Cardiac septum (tissue), 1 donor: ENCODE data around the gene ACYP1. TPM values are rescaled to one million over a fixed set of nuclear protein-coding genes. Genes with fewer than 3 reads are reported as not detected.
A peak's percentile ranks its signal among the peaks of the same experiment; 100 is the strongest.

ENCODE experiments used
- DNase-seq: peaks from one replicate; pipeline ENCODE4 v3.0.0-alpha.2; 2020; ENCODE audit warnings: low spot score
- intact Hi-C: fragments of 100-400 bp; cut with DNase I; formaldehyde crosslinking; loops from one replicate; pipeline ENCODE4 v1.14.0; 2022
- total RNA-seq: library from RNA; stranded (reverse); fragmentation: NEBNext Ultra II Directional; extraction: Animal tissue kit (Norgen Biotek cat#: 25700); gene quantifications from one replicate; pipeline ENCODE4 v1.2.1, GENCODE V29; 2021
- donor health status: DM: no; HTN: no; CAD: no.

The ACYP1 gene
- total RNA-seq, 1 donor from 2014 or later, result 12.2 TPM

- DNase-seq, result no peak
Observed at GRCh38 chr14:75046275-75046674, 17.5 kb downstream of the ACYP1 start.

GRCh38 chr14:75044752-75045151 is 19.1 kb downstream of the ACYP1 start:
- DNase-seq, result no peak
- intact Hi-C loops, result no loop called here

More at GRCh38 chr14:75046275-75046674, 17.5 kb downstream of the ACYP1 start:
- intact Hi-C loops, result no loop called here

GRCh38 chr14:75044322-75044721 is 19.5 kb downstream of the ACYP1 start:
- intact Hi-C loops, result no loop called here
- no peak for DNase-seq

- intact Hi-C loops, result no loop called here
- DNase-seq, result no peak
Observed at GRCh38 chr14:75042035-75042434, 21.8 kb downstream of the ACYP1 start.

GRCh38 chr14:75041613-75042012 is 22.2 kb downstream of the ACYP1 start:
- no peak for DNase-seq
- intact Hi-C loops, result no loop called here

- no peak for DNase-seq
- intact Hi-C loops, result no loop called here
Observed at GRCh38 chr14:75040959-75041358, 22.9 kb downstream of the ACYP1 start.

GRCh38 chr14:75040507-75040906 is 23.3 kb downstream of the ACYP1 start:
- no peak for DNase-seq
- intact Hi-C loops, result no loop called here

- no peak for DNase-seq
- intact Hi-C loops, result no loop called here
Observed at GRCh38 chr14:75032939-75033338, 30.9 kb downstream of the ACYP1 start.

GRCh38 chr14:75030147-75030546 is 33.7 kb downstream of the ACYP1 start:
- no peak for DNase-seq
- intact Hi-C loops, result no loop called here

- intact Hi-C loops, result no loop called here
- DNase-seq, result no peak
Observed at GRCh38 chr14:75025876-75026275, 37.9 kb downstream of the ACYP1 start.

GRCh38 chr14:75025082-75025481 is 38.7 kb downstream of the ACYP1 start:
- intact Hi-C loops, result no loop called here
- no peak for DNase-seq

- DNase-seq, result no peak
- intact Hi-C loops, result no loop called here
Observed at GRCh38 chr14:75023108-75023507, 40.7 kb downstream of the ACYP1 start.

- no peak for DNase-seq
- intact Hi-C loops, result no loop called here
Observed at GRCh38 chr14:75022655-75023054, 41.2 kb downstream of the ACYP1 start.

GRCh38 chr14:75018694-75019093 is 45.1 kb downstream of the ACYP1 start:
- intact Hi-C loops, result no loop called here
- DNase-seq, result no peak

GRCh38 chr14:75016815-75017214 is 47.0 kb downstream of the ACYP1 start:
- DNase-seq, result no peak
- intact Hi-C loops, result no loop called here

GRCh38 chr14:75015496-75015895 is 48.3 kb downstream of the ACYP1 start:
- intact Hi-C loops, result no loop called here
- DNase-seq, result no peak

- intact Hi-C loops, result loop anchor here (5.0 kb wide), 1 partner anchor 96 kb away; no protein-coding TSS in a partner anchor
- peak; percentile 77 for DNase-seq
Observed at GRCh38 chr14:75013290-75013689, 50.5 kb downstream of the ACYP1 start.

- intact Hi-C loops, result loop anchor here (5.0 kb wide), 1 partner anchor 94 kb away; no protein-coding TSS in a partner anchor
- no peak for DNase-seq
Observed at GRCh38 chr14:75011356-75011994, 52.3 kb downstream of the ACYP1 start.

GRCh38 chr14:75010472-75011093 is 53.2 kb downstream of the ACYP1 start:
- DNase-seq, result no peak
- intact Hi-C loops, result loop anchor here (5.0 kb wide), 1 partner anchor 93 kb away; no protein-coding TSS in a partner anchor

GRCh38 chr14:75009176-75009575 is 54.6 kb downstream of the ACYP1 start:
- no peak for DNase-seq
- intact Hi-C loops, result loop anchor here (10.0 kb wide), 1 partner anchor 54 kb away; the partner anchor contains the start of gene PGF

GRCh38 chr14:75005357-75005756 is 58.5 kb downstream of the ACYP1 start:
- intact Hi-C loops, result loop anchor here (10.0 kb wide), 1 partner anchor 51 kb away; the partner anchor contains the start of gene PGF

More at GRCh38 chr14:75005357-75005756, 58.5 kb downstream of the ACYP1 start:
- DNase-seq, result no peak
